Fibroblast of mammary gland (primary cell): ENCODE measurements around the gene KCNA2.

ENCODE experiments used
- DNase-seq: peaks from one replicate; pipeline ENCODE4 v3.0.0-alpha.2; 2010; ENCODE audit warnings: low read depth
- H3K4me3 ChIP-seq: 2 replicates; pipeline ENCODE4 v1.5.1; 2011; ENCODE audit warnings: low read depth, mild to moderate bottlenecking, low read length, moderate library complexity; ENCODE audit not compliant: control insufficient read depth
- TF ChIP-seq, protein P1 (sequence below): conservative IDR thresholded peaks from 2 replicates; pipeline ENCODE4 v1.5.1; 2011; ENCODE audit warnings: low read depth, low read length, inconsistent platforms; ENCODE audit not compliant: control insufficient read depth, insufficient read depth

Gene KCNA2

GRCh38 chr1:110628323-110629105 is 22.4 kb upstream of the KCNA2 start:
- H3K4me3 ChIP-seq = no peak overlapping the region
- DNase-seq = no peak
- TF ChIP-seq, protein P1, sequence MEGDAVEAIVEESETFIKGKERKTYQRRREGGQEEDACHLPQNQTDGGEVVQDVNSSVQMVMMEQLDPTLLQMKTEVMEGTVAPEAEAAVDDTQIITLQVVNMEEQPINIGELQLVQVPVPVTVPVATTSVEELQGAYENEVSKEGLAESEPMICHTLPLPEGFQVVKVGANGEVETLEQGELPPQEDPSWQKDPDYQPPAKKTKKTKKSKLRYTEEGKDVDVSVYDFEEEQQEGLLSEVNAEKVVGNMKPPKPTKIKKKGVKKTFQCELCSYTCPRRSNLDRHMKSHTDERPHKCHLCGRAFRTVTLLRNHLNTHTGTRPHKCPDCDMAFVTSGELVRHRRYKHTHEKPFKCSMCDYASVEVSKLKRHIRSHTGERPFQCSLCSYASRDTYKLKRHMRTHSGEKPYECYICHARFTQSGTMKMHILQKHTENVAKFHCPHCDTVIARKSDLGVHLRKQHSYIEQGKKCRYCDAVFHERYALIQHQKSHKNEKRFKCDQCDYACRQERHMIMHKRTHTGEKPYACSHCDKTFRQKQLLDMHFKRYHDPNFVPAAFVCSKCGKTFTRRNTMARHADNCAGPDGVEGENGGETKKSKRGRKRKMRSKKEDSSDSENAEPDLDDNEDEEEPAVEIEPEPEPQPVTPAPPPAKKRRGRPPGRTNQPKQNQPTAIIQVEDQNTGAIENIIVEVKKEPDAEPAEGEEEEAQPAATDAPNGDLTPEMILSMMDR = no peak

GRCh38 chr1:110627764-110628163 is 21.6 kb upstream of the KCNA2 start:
- TF ChIP-seq, protein P1 = no peak
- DNase-seq = no peak
- no peak overlapping the region for H3K4me3 ChIP-seq

GRCh38 chr1:110626889-110627288 is 20.7 kb upstream of the KCNA2 start:
- TF ChIP-seq, protein P1 = no peak
- no peak for DNase-seq
- H3K4me3 ChIP-seq = no peak overlapping the region

DNA sequence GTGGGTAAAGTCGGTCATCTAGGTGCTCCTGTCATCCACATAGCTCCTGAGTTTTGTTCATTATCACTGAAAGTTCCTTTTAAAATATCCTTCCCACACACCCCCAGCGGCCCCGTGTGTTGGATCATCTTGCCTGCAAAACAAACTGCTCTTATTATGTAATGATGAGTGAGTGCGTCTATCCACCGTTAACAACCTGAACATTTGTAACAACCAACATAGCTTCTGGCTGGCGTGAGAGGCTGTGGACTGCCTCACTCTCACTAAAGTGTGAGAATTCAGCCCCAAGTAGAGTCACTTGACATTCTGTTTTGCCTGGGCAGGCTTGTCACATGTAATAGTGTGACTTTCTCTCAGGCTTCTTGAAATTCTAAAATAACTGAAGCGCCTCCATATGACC is 14.5 kb upstream of the KCNA2 start:
- DNase-seq = no peak
- TF ChIP-seq, protein P1 = no peak
- no peak overlapping the region for H3K4me3 ChIP-seq

DNA sequence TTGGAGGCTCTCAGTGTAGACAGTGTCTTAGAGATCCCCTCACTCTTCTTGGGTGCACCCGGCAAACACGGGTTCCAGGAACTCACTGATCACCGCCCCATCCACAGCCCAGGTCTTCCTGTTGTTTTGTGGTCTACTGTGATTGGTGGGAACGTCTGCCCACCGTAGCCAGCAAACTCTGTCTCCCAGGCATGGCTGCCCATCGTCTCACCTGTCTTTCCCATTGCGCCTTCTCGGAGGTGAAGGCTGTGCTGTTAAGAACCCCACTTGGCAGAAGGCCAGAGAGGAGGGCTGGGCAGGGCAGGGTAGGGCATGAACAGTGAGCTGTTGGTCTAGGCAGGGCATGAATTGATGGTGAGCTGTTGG is 14.1 kb upstream of the KCNA2 start:
- TF ChIP-seq, protein P1 = no peak
- DNase-seq = no peak
- H3K4me3 ChIP-seq = no peak overlapping the region

- H3K4me3 ChIP-seq = no peak overlapping the region
- peak; percentile 74 for DNase-seq
- TF ChIP-seq, protein P1 = peak; percentile 84
These were observed 13.5 kb upstream of the KCNA2 start for GRCh38 chr1:110619412-110620249.
